GM12878 (cell line): ENCODE measurements around the gene TMEM41B. TPM values are rescaled to one million over a fixed set of nuclear protein-coding genes. Genes with fewer than 3 reads are reported as not detected.
A peak's percentile ranks its signal among the peaks of the same experiment; 100 is the strongest.

Source experiments
- BCL11A ChIP-seq: IDR thresholded peaks from 2 replicates; pipeline ENCODE4 v1.6.1; 2011; ENCODE audit warnings: low read depth, low read length
- BMI1 ChIP-seq: fragments of 450-650 bp; IDR thresholded peaks from 2 replicates; pipeline ENCODE4 v1.6.1; 2016; ENCODE audit warnings: mild to moderate bottlenecking, moderate library complexity, borderline replicate concordance
- CBFB ChIP-seq: IDR thresholded peaks from 2 replicates; pipeline ENCODE4 v1.6.1; 2016; ENCODE audit warnings: antibody characterized with exemption, low read depth
- CHD4 ChIP-seq: fragments of 200-600 bp; sonication (generic); IDR thresholded peaks from 2 replicates; pipeline ENCODE4 v1.6.1; 2016; ENCODE audit warnings: mild to moderate bottlenecking
- CREB1 ChIP-seq: IDR thresholded peaks from 2 replicates; pipeline ENCODE4 v1.6.1; 2012; ENCODE audit warnings: low read depth, mild to moderate bottlenecking, inconsistent platforms
- EGR1 ChIP-seq, 2 experiments: IDR thresholded peaks; 1 replicate in 1 of 2; 2 replicates in 1 of 2; pipeline ENCODE4 v1.6.1; 2011 to 2012; ENCODE audit warnings: low read depth in 2 of 2, low read length in 2 of 2, borderline replicate concordance in 1 of 2, mild to moderate bottlenecking in 1 of 2, moderate library complexity in 1 of 2
- FOS ChIP-seq: IDR thresholded peaks from 3 replicates; pipeline ENCODE4 v1.6.1; 2011; ENCODE audit warnings: borderline replicate concordance; ENCODE audit not compliant: insufficient read length; ENCODE audit errors: extremely low read depth
- HDGF ChIP-seq: fragments of 450-650 bp; IDR thresholded peaks from 2 replicates; pipeline ENCODE4 v1.6.1; 2016; ENCODE audit warnings: antibody characterized with exemption
- MTA3 ChIP-seq: IDR thresholded peaks from 2 replicates; pipeline ENCODE4 v1.6.1; 2012; ENCODE audit warnings: low read length, inconsistent platforms, borderline replicate concordance
- MXI1 ChIP-seq: fragments of 150-350 bp; IDR thresholded peaks from 2 replicates; pipeline ENCODE4 v1.6.1; 2011; ENCODE audit warnings: low read depth, mild to moderate bottlenecking, inconsistent platforms, low read length, improper control_type of control experiment
- SMC3 ChIP-seq: IDR thresholded peaks from 2 replicates; pipeline ENCODE4 v1.6.1; 2011; ENCODE audit warnings: low read length, improper control_type of control experiment, borderline replicate concordance
- STAT1 ChIP-seq: fragments of 450-650 bp; conservative IDR thresholded peaks from 2 replicates; pipeline ENCODE4 v1.6.1; 2014; ENCODE audit warnings: antibody characterized with exemption, mild to moderate bottlenecking
- SUPT20H ChIP-seq: IDR thresholded peaks from 2 replicates; pipeline ENCODE4 v1.6.1; 2011; ENCODE audit warnings: low read depth, mild to moderate bottlenecking, low read length, moderate library complexity, borderline replicate concordance; ENCODE audit not compliant: control insufficient read depth
- TAF1 ChIP-seq: IDR thresholded peaks from 2 replicates; pipeline ENCODE4 v1.6.1; 2011; ENCODE audit warnings: mild to moderate bottlenecking, low read depth, low read length, borderline replicate concordance
- YBX1 ChIP-seq: fragments of 450-650 bp; IDR thresholded peaks from 2 replicates; pipeline ENCODE4 v1.6.1; 2016; ENCODE audit warnings: antibody characterized with exemption
- polyA plus RNA-seq, 11 experiments: library from polyadenylated mRNA; depleted of rRNA in 4 of 11; unstranded in 6 of 11; stranded (reverse) in 5 of 11; fragments of >200 nt; fragmentation: Nextera tagmentation in 4 of 11; fragmentation: Illumina TruSeq in 1 of 11; extraction: Ambion mirVana in 4 of 11; extraction: Trizol in 1 of 11; gene quantifications; 1 replicate in 1 of 11; 2 replicates in 10 of 11; pipeline versions ENCODE4 v1.2.1 to v1.2.3, GENCODE V29; 2011 to 2016; ENCODE audit warnings: inconsistent platforms in 2 of 11, missing spikeins in 2 of 11, low read depth in 1 of 11
- total RNA-seq, 4 experiments: library from RNA; depleted of rRNA in 3 of 4; stranded (reverse); fragments of >200 nt in 3 of 4; fragmentation: Illumina TruSeq in 1 of 4; extraction: Trizol in 1 of 4; gene quantifications; 2 replicates each; pipeline versions ENCODE4 v1.2.1 to v1.2.3, GENCODE V29; 2013 to 2021
- TF ChIP-seq, protein P1 (sequence below): fragments of 450-650 bp; formaldehyde crosslinking; IDR thresholded peaks from 2 replicates; pipeline ENCODE4 v1.4.0; 2020; ENCODE audit warnings: mild to moderate bottlenecking, moderate library complexity
- TF ChIP-seq, protein P2 (sequence below): fragments of 450-650 bp; IDR thresholded peaks from 2 replicates; pipeline ENCODE4 v1.6.1; 2016; ENCODE audit warnings: mild to moderate bottlenecking, moderate library complexity, borderline replicate concordance
- TF ChIP-seq, protein P3 (sequence below): fragments of 450-650 bp; IDR thresholded peaks from 2 replicates; pipeline ENCODE4 v1.6.1; 2017; ENCODE audit warnings: antibody characterized with exemption, mild to moderate bottlenecking, moderate library complexity

The TMEM41B gene
- total and polyA plus RNA-seq, 10 of the 15 experiments (the other 5 are each of a cell fraction or from before 2014, with no cell fraction given) = 8.0 to 31.0 (median 20.5) TPM

DNA sequence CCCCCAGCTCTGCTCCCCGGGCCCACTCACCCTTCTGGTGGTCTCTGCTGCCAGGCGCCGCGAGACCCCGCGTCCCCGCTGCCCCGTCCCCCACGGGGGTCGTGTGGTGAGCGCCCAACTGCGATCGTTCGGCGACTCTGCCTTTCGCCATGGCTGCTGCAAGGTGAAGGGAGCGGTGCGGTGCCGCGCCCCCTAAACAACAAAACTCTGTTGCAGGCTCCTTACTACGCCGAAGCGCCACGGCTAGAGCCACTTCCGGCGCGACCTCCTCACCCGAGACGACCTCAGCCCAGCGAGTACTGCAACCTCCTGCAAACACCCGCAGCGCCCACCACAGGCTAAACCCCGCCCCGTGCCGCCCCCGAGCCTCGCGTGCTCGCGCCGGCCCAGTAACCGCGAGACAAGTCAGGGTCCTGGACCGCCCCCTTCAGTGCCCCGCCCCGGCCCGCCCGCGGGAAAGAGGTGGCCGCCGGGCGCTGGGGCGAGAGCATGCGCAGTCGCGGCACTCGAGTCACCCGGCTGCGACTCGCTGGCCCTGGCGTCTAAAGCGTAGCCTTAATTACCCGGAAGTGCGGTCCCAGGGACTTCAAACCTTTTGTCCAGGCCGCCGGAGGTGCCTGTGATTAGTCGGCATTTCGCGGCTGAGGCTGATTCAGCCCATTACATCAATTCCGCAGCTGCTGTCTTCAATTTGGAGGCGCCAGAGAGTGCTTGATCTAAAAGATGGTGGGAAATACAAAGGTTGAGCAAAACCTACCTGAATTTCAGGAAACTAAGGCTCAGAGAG is at the start of gene TMEM41B (continued):
- TF ChIP-seq, protein P1, sequence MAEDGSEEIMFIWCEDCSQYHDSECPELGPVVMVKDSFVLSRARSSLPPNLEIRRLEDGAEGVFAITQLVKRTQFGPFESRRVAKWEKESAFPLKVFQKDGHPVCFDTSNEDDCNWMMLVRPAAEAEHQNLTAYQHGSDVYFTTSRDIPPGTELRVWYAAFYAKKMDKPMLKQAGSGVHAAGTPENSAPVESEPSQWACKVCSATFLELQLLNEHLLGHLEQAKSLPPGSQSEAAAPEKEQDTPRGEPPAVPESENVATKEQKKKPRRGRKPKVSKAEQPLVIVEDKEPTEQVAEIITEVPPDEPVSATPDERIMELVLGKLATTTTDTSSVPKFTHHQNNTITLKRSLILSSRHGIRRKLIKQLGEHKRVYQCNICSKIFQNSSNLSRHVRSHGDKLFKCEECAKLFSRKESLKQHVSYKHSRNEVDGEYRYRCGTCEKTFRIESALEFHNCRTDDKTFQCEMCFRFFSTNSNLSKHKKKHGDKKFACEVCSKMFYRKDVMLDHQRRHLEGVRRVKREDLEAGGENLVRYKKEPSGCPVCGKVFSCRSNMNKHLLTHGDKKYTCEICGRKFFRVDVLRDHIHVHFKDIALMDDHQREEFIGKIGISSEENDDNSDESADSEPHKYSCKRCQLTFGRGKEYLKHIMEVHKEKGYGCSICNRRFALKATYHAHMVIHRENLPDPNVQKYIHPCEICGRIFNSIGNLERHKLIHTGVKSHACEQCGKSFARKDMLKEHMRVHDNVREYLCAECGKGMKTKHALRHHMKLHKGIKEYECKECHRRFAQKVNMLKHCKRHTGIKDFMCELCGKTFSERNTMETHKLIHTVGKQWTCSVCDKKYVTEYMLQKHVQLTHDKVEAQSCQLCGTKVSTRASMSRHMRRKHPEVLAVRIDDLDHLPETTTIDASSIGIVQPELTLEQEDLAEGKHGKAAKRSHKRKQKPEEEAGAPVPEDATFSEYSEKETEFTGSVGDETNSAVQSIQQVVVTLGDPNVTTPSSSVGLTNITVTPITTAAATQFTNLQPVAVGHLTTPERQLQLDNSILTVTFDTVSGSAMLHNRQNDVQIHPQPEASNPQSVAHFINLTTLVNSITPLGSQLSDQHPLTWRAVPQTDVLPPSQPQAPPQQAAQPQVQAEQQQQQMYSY (CRISPR knock-in tag) = no peak
- TF ChIP-seq MTA3 (no peak), BCL11A (no peak), SUPT20H (no peak), CREB1 (peak; percentile 92), MXI1 (peak; percentile 74; the same call in 1 of the 2 replicates), EGR1 (IDR thresholded peaks at IDR 0.05; ENCODE audit: borderline replicate concordance in 1 of 2, low read depth in 2 of 2, low read length in 2 of 2) (peak in 1 of 2 experiments; percentile 84; a peak in 1 of 3 replicates), SMC3 (no peak), TAF1 (peak; percentile 96), CHD4 (no peak), FOS (no peak), STAT1 (no peak), HDGF (0 out of 2 replicates have a peak, but pooled peaks have one; percentile 24), YBX1 (no peak), BMI1 (no peak), CBFB (peak; percentile 61)
- TF ChIP-seq, protein P2, sequence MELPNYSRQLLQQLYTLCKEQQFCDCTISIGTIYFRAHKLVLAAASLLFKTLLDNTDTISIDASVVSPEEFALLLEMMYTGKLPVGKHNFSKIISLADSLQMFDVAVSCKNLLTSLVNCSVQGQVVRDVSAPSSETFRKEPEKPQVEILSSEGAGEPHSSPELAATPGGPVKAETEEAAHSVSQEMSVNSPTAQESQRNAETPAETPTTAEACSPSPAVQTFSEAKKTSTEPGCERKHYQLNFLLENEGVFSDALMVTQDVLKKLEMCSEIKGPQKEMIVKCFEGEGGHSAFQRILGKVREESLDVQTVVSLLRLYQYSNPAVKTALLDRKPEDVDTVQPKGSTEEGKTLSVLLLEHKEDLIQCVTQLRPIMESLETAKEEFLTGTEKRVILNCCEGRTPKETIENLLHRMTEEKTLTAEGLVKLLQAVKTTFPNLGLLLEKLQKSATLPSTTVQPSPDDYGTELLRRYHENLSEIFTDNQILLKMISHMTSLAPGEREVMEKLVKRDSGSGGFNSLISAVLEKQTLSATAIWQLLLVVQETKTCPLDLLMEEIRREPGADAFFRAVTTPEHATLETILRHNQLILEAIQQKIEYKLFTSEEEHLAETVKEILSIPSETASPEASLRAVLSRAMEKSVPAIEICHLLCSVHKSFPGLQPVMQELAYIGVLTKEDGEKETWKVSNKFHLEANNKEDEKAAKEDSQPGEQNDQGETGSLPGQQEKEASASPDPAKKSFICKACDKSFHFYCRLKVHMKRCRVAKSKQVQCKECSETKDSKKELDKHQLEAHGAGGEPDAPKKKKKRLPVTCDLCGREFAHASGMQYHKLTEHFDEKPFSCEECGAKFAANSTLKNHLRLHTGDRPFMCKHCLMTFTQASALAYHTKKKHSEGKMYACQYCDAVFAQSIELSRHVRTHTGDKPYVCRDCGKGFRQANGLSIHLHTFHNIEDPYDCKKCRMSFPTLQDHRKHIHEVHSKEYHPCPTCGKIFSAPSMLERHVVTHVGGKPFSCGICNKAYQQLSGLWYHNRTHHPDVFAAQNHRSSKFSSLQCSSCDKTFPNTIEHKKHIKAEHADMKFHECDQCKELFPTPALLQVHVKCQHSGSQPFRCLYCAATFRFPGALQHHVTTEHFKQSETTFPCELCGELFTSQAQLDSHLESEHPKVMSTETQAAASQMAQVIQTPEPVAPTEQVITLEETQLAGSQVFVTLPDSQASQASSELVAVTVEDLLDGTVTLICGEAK = peak; percentile 86
- TF ChIP-seq, protein P3, sequence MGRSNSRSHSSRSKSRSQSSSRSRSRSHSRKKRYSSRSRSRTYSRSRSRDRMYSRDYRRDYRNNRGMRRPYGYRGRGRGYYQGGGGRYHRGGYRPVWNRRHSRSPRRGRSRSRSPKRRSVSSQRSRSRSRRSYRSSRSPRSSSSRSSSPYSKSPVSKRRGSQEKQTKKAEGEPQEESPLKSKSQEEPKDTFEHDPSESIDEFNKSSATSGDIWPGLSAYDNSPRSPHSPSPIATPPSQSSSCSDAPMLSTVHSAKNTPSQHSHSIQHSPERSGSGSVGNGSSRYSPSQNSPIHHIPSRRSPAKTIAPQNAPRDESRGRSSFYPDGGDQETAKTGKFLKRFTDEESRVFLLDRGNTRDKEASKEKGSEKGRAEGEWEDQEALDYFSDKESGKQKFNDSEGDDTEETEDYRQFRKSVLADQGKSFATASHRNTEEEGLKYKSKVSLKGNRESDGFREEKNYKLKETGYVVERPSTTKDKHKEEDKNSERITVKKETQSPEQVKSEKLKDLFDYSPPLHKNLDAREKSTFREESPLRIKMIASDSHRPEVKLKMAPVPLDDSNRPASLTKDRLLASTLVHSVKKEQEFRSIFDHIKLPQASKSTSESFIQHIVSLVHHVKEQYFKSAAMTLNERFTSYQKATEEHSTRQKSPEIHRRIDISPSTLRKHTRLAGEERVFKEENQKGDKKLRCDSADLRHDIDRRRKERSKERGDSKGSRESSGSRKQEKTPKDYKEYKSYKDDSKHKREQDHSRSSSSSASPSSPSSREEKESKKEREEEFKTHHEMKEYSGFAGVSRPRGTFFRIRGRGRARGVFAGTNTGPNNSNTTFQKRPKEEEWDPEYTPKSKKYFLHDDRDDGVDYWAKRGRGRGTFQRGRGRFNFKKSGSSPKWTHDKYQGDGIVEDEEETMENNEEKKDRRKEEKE = no peak
